NCI-H460 (cell line): ENCODE data around the gene THBS3. TPM values are rescaled to one million over a fixed set of nuclear protein-coding genes. Genes with fewer than 3 reads are reported as not detected.
A peak's percentile ranks its signal among the peaks of the same experiment; 100 is the strongest.
"Not testable (repeated sequence)": the region's sequence is repeated elsewhere in the genome, so short reads cannot be mapped to it uniquely, and the experiment has no call there.

Source experiments
- DNase-seq: peaks from one replicate; pipeline ENCODE4 v3.0.0-alpha.2; 2016; ENCODE audit warnings: low read depth; ENCODE audit errors: extremely low read depth
- total RNA-seq: library from RNA; depleted of rRNA; stranded (reverse); fragments of >200 nt; shearing (Covaris generic); gene quantifications from 2 replicates; pipeline ENCODE4 v1.2.3, GENCODE V29; 2014

Gene THBS3
- total RNA-seq, 1 experiment from 2014 or later: 19.5 TPM

DNA sequence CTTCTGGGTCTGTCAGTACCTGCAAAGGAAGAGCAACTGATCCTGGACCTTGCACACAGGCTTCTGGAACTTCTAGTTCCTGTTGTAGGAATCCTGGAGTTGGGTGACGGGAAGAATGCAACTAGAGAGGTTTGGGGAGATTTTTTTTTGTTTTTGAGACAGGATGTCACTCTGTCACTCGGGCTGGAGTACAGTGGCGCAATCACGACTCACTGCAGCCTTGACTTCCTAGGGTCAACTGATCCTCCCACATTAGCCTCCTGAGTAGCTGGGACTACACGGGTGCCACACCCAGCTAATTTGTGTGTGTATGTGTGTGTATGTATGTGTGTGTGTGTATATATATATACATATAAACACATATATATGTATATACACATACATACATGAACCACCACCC lies 28.8 kb upstream of the THBS3 start:
- no peak for DNase-seq

DNA sequence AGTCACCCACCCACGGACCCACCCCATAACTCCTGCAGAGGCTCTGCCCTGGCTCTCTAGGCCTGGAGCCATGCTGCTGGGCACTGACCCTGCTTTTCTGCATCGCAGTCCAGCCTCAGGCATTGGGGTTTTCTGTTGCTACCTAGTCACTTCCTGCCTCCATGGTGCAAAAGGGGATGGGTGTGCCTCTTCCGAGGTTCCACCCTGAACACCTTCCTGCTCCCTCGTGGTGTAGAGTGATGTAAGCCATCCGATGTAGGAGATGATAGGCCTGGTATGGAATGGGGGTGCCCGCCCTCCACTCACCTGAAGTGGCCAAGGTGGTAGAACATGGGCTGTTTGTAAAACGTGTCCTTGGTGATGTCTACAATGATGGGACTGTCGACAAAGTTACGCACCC lies 27.7 kb upstream of the THBS3 start:
- not testable (repeated sequence) for DNase-seq

DNA sequence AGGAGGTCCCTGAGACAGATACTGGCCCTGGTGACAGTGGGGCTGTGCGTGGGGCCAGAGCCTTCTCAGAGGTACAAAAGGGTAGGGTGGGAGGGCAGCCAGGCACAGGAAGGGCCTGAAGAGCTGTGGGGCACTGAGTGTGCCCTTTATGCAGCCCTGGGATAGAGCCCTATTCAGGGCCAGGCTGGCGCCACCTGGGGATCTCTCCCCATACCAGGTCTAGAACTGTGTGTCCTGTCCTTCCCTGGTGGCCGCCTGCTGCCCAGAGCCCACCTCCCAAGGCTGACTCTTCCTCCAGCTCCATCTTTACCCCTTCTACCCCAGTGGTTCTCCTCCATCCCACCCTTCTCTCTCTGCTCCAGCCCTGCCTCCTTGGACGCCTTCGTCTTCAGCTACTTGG lies 25.8 kb upstream of the THBS3 start:
- DNase-seq: not testable (repeated sequence)

DNA sequence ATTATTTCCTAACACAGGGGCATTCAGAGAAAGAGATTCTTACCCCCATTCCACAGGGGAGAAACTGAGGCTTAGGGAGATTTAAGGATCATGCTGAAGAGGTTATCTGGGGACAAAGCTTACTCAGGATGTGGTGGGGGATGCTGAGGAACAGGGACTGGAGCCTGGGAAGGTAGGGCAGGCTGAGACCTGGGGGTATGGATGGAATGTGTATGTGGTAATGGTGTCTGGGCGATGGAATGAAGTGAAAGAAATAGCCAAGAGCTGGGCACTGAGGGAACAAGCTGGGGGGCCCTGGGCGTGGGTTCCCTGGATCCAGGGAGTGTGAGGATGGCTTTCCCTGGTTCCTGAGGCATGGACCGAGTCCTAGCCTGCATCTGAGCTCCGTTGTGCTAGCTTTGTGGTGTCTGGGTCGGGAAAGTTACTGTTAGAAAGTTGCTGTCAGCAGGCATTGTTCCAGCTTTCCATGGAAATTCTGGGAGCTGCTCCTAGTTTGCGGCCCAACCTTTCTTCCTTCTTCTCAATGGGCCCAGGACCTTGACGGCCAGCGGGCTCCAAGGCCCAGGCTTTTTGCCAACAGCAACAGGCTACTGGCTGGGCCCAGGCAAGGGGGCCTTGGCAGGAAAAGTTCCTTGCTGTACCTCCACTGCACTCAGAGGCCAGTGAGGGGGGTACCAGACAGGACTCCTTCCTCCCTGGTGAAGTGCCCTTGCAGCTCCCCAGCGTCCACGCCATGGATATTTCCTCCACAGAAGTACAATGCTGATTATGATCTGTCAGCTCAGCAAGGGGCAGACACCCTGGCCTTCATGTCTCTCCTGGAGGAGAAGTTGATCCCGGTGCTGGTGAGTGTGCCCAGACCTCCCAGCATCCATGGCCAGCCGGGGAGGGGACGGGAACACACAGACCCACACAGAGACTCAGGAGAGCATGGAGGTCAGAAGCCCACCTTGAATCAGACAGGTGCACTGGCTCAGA lies 24.6 kb upstream of the THBS3 start:
- DNase-seq: not testable (repeated sequence)

DNA sequence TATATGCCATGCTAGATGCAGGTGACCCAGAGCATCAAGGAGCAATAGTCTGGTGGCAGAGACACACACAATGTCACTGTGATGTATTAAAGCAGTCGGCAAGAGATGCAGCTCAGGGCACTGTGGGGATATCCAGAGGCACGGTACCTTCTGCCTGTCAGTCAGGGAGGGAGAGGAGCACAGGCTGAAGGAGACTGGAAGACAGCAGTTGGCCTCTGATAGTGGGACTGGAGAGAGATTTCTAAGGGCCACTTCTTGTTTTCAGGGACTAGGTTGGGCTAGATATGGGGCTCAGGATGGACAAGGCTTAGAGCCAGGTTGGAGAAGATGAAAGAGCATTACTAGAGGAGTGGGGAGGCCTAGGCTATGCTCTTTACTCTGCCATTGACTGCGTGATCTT lies 23.6 kb upstream of the THBS3 start:
- DNase-seq: not testable (repeated sequence)

DNA sequence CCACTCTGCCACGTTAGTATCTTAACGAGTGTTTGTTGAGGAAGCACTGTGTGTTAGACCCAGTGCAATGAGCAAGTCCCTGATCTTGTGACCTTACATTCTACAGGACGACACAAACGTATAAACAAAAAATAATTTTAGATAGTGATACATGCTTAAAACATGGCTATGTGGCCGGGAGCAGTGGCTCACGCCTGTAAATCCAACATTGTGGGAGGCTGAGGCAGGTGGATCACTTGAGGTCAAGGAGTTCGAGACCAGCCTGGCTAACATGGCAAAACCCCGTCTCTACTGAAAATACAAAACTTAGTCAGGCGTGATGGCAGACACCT lies 20.4 kb upstream of the THBS3 start:
- no peak for DNase-seq

DNA sequence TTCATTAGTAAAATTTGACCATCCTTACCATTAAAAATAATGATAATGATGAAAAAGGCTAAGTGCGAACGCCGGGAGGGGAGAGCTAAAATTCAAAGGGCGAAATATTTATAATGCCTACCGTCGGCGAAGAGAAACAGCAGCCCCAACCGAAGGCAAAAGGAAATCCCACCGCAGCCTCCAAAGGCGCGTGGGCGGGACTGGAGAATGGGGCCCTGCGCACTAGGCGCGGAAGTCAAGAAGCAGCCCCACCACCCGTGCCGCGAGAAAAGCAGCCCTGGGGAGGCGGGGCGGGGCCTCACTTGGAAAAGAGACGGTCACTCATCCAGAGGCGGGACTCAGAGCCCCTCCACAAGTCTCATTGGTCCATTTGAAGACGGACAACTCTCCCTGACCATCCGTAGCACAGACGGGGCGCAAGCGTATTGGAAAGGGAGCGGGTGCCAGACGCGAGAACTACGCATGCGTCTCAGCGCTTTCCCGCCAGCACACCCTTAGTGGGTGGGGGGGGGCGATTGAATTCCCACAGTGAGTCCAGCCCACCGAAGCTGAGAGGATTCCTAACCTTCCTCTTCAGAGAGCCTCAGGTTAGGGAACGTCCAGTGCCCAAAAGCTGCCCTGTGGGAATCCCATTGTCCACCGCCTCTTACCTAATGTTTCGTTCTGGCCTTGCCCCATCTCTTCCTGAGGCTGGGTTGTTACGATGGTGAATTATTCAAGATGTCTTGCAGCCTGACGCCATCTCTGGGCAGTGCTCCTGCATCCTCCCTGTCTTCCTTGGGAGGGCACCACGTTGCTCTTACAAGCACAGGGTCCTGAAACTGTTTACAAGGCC lies 19.8 kb upstream of the THBS3 start:
- DNase-seq: peak; percentile 100

DNA sequence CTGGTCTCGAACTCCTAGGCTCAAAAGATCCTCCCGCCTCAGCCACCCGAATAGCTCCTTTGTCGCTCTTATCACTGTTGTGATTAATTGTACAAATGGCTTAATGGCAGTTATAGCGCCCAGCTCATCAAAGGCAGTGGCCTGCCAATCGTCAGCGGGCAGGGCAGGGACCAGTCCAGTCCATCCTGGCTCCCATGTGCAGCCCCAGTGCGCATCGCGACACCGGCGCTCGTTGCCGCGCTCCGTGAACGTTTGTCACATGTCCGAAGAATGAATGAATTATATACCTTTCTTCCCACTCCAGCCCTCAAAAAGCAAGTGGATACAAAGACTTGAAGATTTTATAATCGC lies 19.2 kb upstream of the THBS3 start:
- peak; percentile 59 for DNase-seq

DNA sequence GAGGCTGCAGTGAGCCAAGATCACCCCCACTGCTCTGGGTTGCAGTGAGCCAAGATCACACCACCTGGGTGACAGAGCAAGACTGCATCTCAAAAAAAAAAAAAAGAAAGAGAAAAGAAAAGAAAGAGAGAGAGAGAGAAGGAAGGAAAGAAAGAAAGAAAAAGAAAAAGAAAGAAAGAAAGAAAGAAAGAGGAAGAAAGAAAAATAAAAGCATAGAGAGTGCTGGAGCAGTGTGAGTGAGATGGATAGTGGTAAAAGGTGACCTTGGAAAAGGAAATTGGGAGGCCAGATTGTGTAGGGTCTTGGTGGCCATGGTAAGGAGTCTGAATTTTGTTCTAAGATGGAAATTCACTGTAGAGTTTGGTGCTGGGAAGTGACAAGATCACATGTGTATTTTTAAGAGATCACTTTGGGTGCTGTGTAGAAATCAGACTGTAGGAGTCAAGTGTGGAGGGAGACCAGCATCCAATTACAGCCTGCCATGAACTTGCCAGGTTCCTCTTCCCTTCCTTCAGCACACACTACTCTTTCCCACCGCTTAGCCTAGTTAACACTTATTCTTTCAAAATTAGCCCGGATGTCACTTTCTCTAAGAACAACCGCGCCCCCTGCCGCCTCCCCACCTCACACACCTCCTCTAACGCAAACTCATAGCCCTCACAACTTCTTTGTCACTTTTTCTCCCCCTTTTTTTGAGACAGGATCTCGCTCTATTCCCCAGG lies 18.7 kb upstream of the THBS3 start:
- peak; percentile 80 for DNase-seq

DNA sequence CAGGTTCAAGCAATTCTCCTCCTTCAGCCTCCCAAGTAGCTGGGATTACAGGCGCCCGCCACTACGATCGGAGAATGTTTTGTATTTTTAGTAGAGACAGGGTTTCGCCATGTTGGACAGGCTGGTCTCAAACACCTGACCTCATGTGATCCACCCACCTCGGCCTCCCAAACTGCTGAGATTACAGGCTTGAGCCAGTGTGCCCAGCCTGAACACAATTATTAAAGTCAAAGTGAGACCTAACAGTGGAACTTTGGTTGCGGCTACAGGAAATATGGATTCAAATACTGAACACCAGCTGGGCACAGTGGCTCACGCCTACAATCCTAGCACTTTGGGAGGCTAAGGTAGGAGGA lies 17.7 kb upstream of the THBS3 start:
- not testable (repeated sequence) for DNase-seq

DNA sequence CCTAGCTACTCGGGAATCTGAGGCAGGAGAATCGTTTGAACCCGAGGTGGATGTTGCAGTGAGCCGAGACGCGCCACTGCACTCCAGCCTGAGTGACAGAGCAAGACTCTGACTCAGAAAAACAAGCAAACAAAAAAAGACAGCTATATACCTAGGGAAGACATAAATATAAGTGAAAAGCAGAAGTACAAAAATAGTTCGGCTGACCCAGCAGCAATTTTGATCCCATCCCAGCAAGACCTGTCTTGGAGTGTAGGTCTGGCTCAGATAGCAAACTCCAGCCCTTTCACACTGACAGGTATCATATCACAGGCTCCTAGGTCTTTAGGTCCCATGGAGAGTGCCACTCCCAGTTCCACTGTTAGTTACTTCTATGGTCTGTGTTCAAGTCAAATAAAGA lies 15.3 kb upstream of the THBS3 start:
- no peak for DNase-seq

DNA sequence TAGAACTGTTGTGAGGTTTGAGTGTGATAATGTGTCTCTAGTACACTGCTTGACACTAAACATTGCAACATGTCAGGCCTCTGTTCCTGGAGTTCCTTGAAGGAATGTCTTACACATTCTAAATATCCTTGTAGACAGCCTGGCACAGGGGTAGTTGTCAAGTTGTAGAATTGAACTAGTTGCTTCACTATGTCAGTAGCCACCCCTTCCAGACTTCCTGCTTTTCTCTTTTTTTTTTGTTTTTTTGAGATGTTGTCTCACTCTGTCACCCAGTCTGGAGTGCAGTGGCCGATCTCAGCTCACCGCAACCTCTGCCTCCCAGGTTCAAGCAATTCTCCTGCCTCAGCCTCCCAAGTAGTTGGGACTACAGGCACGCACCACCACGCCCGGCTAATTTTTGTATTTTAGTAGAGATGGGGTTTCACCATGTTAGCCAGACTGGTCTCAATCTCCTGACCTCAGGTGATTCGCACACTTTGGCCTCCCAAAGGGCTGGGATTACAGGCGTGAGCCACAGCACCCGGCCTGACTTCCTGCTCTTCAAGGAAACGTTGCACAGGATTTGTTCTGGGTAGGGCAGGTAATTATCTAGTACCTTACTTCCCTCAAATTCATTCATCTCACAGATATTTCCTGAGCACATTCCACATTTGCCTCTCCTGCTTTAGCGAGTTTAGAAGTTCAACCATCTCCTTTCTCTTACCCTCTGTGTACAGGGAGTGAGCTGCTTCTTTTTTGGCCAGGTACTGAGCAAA lies 12.7 kb upstream of the THBS3 start:
- DNase-seq: not testable (repeated sequence)

DNA sequence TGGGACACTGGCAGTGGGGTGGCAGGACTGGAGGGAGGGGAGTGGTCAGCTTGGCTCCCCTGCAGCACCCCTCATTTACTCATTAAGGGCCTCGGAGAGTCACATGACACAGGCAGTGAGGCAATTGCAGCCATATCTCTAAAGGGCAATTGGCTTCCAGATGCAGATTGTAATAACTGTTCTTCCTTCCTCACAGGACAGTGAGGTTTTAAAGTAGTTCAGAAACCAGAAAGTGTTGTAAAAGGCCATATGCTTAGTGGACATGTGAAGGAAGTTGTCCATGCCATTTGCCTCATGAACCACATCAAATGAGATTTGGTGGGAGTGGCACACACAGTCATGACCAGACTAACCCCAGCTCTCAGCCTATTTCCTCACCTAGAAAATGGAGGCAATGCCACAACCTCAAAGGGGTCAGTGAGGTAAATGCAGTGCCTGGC lies 11.9 kb upstream of the THBS3 start:
- no peak for DNase-seq

DNA sequence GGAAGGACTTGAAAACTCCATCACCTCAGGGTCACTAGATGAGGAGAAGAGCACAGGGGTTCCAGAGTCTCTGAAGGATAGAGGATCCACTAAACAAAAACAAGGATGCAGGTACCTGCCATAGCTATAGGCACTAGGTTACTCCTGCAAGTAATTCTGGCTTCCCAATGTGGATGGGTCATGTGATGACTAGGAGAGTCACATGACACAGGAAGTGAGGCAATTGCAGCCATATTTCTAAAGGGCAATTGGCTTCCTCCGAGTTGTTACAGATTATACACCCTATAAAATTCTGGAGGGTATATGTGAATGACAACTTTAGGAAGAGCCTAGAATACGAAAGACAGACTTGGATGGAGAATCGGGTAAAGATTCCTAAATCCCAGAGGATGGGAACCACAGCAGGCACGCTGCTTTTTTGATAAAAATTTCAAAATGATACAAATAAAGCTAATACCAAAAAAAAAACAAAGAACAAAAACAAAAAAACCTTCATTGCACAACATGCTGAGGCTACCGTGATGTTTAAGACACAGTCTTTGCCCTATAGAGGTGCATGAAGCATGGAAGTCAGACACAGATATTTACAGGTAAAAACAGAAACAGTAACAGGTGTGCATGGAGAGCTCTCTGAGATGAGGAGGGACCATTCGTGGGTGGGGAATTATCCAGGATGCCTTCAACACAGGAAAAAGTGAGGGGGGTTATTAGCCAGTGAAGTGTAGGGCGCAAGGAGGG lies 11.3 kb upstream of the THBS3 start:
- DNase-seq: peak; percentile 61

DNA sequence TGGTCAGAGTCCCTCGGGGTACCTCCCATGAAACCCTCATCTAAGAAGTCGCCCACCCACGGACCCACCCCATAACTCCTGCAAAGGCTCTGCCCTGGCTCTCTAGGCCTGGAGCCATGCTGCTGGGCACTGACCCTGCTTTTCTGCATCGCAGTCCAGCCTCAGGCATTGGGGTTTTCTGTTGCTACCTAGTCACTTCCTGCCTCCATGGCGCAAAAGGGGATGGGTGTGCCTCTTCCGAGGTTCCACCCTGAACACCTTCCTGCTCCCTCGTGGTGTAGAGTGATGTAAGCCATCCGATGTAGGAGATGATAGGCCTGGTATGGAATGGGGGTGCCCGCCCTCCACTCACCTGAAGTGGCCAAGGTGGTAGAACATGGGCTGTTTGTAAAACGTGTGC lies 7.0 kb upstream of the THBS3 start:
- DNase-seq: not testable (repeated sequence)

DNA sequence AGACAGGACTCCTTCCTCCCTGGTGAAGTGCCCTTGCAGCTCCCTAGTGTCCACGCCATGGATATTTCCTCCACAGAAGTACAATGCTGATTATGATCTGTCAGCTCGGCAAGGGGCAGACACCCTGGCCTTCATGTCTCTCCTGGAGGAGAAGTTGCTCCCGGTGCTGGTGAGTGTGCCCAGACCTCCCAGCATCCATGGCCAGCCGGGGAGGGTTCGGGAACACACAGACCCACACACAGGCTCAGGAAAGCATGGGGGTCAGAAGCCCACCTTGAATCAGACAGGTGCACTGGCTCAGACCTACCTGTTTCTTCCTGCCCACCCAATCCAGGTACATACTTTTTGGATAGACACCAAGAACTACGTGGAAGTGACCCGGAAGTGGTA lies 4.3 kb upstream of the THBS3 start:
- DNase-seq: not testable (repeated sequence)

DNA sequence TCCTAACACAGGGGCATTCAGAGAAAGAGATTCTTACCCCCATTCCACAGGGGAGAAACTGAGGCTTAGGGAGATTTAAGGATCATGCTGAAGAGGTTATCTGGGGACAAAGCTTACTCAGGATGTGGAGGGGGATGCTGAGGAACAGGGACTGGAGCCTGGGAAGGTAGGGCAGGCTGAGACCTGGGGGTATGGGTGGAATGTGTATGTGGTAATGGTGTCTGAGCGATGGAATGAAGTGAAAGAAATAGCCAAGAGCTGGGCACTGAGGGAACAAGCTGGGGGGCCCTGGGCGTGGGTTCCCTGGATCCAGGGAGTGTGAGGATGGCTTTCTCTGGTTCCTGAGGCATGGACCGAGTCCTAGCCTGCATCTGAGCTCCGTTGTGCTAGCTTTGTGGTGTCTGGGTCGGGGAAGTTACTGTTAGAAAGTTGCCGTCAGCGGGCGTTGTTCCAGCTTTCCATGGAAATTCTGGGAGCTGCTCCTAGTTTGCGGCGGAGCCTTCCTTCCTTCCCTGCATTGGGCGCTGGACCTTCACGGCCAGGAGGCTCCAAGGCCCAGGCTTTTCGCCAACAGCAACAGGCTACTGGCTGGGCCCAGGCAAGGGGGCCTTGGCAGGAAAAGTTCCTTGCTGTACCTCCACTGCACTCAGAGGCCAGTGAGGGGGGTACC lies 3.8 kb upstream of the THBS3 start:
- not testable (repeated sequence) for DNase-seq

DNA sequence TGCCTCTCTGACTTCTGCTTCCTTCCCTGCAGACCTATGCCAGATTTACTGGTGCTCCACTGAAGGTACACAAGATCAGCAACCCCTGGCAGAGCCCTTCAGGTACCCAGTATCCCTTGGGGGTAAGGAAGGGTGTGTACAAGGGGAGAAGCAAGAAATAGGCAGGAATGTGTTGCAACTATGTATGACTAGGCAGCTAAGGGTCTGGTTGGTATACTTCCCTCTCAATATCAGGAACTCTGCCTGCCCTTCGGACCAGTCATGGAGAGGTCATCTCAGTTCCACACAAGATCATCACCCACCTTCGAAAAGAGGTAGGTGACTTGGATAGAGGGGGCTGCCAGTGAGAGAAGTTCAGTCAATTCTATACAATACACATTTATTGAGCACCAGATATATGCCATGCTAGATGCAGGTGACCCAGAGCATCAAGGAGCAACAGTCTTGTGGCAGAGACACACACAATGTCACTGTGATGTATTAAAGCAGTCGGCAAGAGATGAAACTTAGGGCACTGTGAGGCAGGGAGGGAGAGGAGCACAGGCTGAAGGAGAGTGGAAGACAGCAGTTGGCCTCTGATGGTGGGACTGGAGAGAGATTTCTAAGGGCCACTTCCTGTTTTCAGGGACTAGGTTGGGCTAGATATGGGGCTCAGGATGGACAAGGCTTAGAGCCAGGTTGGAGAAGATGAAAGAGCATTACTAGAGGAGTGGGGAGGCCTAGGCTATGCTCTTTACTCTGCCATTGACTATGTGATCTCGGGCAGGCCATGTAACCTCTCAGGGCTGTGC lies 2.8 kb upstream of the THBS3 start:
- DNase-seq: no peak
